ENCODE measurements around the gene OR11H6.
"Not testable (repeated sequence)": the region's sequence is repeated elsewhere in the genome, so short reads cannot be mapped to it uniquely, and the experiment has no call there.

Gene OR11H6, protein sequence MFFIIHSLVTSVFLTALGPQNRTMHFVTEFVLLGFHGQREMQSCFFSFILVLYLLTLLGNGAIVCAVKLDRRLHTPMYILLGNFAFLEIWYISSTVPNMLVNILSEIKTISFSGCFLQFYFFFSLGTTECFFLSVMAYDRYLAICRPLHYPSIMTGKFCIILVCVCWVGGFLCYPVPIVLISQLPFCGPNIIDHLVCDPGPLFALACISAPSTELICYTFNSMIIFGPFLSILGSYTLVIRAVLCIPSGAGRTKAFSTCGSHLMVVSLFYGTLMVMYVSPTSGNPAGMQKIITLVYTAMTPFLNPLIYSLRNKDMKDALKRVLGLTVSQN

GRCh38 chr14:20223410-20223809 is at the start of gene OR11H6:
Gene OR11H6, plus strand, starts transcription at chr14:20223710. Its CDS starts 0 bp downstream, at chr14:20223710.
- DNase-seq: no peak

DNA sequence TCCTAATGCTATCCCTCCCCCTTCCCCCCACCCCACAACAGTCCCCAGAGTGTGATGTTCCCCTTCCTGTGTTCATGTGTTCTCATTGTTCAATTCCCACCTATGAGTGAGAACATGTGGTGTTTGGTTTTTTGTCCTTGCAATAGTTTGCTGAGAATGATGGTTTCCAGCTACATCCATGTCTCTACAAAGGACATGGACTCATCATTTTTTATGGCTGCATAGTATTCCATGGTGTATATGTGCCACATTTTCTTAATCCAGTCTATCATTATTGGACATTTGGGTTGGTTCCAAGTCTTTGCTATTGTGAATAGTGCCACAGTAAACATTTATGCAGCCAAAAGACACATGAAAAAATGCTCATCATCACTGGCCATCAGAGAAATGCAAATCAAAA is 49.3 kb upstream of the OR11H6 start:
- DNase-seq: not testable (repeated sequence)

DNA sequence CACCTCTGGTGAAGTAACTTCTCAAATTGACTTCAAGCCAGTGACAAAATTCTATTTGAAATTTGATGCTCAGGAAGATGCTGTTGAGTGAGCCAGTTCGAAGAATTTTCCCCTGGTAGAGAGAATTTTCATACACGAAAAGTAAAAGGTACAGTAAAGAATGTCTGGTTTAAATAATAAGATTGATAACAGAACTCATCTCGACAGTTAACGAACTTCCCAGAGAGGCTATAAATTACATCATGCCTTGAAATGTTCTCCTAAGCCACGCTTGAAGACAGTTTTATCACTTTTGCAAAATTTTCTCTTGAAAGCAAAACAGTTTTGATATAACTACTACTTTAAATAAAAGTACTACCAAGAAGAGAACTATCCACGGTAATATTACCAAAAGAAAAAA is 47.2 kb upstream of the OR11H6 start:
- DNase-seq: no peak

- DNase-seq: no peak
Observed at GRCh38 chr14:20177433-20177974, 46.0 kb upstream of the OR11H6 start.

- DNase-seq: no peak
Observed at GRCh38 chr14:20179218-20179617, 44.3 kb upstream of the OR11H6 start.

- DNase-seq: no peak
Observed at GRCh38 chr14:20179880-20180279, 43.6 kb upstream of the OR11H6 start.

DNA sequence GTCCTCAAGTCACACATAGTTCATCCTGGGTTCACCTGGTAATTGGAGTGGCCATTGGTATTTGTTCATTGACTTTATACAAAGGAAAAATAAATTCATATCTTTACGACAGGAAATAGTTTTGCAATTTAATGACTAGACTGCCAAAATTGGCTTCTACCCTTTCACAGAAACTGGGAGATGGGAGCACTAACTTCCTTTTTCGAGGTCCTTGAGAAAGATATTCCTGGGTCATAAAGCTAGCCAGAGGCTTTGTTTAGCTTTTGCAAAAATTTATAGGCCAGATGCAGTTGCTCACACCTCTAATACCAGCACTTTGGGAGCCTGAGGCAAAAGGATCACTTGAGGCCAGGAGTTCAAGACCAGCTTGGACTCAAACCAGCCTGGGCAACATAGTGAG is 43.0 kb upstream of the OR11H6 start:
- DNase-seq: no peak

GRCh38 chr14:20184181-20184580 is 39.3 kb upstream of the OR11H6 start:
- DNase-seq: no peak

DNA sequence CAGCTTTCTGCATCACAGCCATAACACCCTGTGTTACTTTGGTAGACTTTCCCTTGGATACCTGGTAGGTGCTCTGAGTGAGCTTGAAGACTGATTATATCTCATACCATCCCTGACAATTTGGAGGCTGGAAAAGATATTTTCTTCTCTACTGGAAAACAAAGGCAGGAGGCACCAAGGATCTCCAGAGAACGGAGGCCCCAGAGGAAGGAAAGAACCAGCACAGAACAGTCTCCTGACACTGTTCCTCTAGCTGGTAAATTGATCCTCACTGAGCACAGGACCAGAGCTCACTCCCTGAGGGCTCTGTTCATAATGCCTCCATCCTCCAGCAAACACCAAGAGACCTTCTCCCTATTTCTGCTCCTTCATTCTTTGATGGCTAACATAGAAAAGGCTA is 32.9 kb upstream of the OR11H6 start, which contains the start of gene OR11G2:
OR11G2 (plus strand) TSS at position 301 of the 400 bp plus-strand sequence. CDS start 6,542 bp downstream, outside the sequence.
- no peak for DNase-seq

- no peak for DNase-seq
Observed at GRCh38 chr14:20191396-20191795, 32.1 kb upstream of the OR11H6 start.

DNA sequence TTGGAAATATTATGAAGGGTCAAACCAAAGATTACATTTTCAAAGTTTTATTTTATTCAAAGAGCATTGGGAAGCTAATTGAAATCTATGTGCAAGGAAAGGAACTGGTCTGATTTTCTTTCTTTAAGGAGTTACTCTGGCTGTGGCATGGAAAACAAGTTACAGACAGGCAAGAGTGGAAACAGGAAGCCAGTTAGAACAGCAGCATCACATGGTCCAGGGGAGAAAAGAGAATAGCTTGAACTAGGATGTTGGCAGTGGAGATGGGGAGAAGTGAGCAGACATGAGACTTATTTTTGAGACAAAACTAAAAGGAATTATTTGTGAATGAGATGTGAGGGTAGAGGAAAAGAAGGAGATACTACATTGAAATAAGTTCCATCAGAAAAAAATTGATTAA is 29.4 kb upstream of the OR11H6 start:
- no peak for DNase-seq

DNA sequence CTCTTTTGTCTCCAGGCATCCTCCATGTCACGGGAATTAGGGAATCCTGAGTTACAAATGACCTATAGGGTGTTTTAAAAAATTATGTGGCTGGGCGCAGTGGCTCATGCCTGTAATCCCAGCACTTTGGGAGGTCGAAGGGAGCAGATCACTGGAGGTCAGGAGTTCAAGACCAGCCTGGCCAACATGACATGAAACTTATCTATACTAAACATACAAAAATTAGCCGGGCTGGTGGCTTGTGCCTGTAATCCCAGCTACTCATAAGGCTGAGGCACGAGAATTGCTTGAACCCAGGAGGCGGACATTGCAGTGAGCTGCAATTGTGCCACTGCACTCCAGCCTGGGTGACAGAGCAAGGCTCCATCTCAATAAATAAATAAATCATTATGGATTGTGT is 28.3 kb upstream of the OR11H6 start:
- DNase-seq: not testable (repeated sequence)

DNA sequence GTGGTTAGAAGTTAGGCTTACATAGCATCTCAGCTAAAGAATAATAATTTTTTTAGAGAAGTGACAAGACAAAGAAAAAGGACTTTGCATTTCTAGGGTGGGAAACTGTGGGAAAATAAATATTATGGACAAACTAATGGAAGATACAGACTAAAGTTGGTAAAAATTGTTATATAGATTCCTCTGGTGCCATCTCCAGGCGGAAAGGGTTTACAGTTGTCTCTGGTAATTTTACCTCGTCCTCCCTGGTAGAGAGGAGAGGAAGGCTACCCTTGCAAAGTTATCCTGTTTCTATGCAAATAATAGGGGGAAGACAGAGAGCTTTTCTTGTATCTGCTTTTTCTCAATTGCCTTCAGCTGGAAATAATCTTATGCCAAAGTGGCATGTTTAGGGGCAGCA is 27.6 kb upstream of the OR11H6 start:
- no peak for DNase-seq

DNA sequence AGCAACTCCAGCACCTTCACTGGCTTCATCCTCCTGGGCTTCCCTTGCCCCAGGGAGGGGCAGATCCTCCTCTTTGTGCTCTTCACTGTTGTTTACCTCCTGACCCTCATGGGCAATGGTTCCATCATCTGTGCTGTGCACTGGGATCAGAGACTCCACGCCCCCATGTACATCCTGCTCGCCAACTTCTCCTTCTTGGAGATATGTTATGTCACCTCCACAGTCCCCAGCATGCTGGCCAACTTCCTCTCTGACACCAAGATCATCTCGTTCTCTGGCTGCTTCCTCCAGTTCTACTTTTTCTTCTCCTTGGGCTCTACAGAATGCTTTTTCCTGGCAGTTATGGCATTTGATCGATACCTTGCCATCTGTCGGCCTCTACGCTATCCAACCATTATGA is 26.1 kb upstream of the OR11H6 start:
- no peak for DNase-seq

DNA sequence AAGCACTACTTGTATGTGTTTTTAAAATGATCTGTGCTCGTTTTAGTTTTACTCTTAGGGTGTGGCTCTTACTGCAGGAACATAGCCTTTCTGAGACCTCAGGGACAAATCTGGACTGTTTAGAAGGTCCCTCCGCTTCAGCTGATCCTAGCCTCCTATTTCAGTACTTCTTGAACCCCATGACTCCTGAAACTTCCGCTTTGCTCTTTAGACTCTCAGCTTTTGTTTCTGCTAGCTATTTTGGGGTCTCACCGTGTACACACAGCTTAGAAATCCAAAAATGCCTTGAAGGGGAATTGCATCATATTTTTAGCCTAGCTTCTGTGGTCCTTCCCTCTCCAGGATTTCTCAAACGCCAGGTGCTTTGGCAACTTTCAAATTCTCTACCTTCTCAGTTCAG is 24.5 kb upstream of the OR11H6 start:
- no peak for DNase-seq

DNA sequence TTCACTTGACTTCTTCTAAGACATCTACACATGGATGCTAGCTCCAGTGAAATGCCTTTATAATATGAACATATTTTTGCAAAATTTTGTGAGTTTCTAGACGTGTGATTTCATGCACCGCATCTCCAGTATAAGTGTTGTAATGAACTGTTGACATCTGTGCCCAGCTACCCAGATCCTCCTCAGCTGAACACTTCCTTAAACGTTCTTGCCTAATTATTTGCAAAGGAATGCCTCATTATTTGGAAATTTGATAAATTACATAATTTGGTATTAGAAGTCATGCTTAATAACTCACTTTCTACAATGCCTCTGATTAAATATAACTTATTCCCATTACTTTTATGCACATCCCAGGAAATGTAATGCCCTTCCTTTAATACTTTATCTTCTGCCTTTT is 18.8 kb upstream of the OR11H6 start:
- no peak for DNase-seq

GRCh38 chr14:20209595-20209994 is 13.9 kb upstream of the OR11H6 start:
- no peak for DNase-seq

GRCh38 chr14:20212406-20212805 is 11.1 kb upstream of the OR11H6 start:
- DNase-seq: not testable (repeated sequence)

GRCh38 chr14:20215196-20215595 is 8.3 kb upstream of the OR11H6 start:
- no peak for DNase-seq

GRCh38 chr14:20219033-20219432 is 4.5 kb upstream of the OR11H6 start:
- no peak for DNase-seq

DNA sequence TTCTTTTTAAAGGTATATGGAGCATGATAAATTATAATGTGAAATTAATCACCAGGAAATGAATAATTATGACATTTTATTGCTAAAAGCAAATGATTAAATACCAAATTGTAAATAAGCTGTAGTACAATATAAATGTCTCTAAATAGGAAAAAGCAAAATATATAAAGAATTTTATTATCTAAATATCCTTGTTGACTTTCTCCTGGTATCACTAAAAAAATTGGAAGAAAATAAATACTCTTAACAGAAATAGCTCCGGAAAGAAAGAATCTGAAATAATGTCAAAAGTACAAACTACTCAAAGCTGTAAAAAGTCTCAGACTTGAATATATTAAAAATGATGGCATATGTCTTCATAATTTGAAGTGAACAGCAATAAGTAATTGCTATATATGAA is 5.2 kb downstream of the OR11H6 start, which contains the start of gene OR11H7:
OR11H7 (plus strand) TSS at position 301 of the 400 bp plus-strand sequence.
- DNase-seq: no peak

DNA sequence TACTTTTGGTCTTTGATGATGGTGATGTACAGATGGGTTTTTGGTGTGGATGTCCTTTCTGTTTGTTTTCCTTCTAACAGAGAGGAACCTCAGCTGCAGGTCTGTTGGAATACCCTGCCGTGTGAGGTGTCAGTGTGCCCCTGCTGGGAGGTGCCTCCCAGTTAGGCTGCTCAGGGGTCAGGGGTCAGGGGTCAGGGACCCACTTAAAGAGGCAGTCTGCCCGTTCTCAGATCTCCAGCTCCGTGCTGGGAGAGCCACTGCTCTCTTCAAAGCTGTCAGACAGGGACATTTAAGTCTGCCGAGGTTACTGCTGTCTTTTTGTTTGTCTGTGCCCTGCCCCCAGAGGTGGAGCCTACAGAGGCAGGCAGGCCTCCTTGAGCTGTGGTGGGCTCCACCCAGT is 11.9 kb downstream of the OR11H6 start:
- DNase-seq: not testable (repeated sequence)

DNA sequence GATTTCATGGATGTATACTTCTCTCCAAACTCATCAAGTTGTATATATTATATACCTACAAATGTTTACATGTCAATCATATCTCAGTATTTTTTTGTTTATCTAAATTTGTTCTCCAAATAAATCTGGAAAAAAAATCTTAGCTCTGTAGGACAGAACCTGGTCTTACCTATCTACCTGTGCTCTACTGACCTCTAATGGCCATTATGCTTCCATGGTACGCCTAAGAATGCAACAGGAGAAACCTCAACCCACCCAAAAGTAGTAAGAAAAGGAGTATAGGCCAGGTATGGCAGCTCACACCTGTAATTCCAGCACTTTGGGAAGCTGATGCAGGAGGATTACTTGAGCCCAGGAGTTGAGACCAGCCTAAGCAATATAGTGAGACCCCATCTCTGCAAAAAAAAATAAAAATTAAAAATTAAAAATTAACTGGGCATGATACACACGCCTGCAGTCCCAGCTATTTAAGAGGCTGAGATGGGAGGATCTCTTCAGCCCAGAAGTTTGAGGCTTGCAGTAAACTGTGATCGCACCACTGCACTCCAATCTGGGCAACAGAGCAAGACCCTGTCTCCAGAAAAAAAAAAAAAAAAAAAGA is 24.2 kb downstream of the OR11H6 start:
- no peak for DNase-seq

DNA sequence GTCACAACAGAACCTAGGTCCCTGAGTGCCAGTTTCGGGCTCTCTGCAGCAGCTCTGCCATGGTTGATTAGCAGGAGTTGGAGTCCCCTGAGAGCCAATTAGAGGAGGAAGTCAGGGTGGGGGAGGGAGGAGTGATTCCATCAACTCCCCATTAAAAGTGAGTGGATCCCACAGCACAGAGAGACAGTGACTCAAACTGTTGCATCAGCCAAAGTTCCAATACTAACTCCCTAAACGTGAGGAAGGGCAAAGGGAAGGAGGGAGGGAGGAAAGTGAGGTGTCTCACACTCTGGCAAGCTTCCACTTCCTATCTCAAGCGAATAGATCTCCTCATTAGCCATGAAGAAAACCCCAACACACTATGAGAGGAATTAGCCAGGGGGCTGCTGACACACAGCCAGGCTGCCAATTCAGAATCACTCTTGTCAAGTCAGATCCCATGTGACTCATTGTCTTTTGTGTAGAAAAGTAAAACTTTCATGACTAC is 39.2 kb downstream of the OR11H6 start:
- DNase-seq: no peak

Data from hippocampal formation (tissue), 2 donors.